Stimulated activated CD4-positive, alpha-beta T cell treated with anti-CD3 and anti-CD28 coated beads, Interleukin-12 subunit alpha, Interleukin-12 subunit beta, amount 100 ng/mL, for 24 hours (primary cell): Measurements from ENCODE around the gene LRP3.

ENCODE experiments used
- DNase-seq, 2 experiments: peaks; one replicate each; pipeline ENCODE4 v3.0.0-alpha.2; 2020; ENCODE audit warnings: low read depth in 2 of 2

LRP3 gene

DNA sequence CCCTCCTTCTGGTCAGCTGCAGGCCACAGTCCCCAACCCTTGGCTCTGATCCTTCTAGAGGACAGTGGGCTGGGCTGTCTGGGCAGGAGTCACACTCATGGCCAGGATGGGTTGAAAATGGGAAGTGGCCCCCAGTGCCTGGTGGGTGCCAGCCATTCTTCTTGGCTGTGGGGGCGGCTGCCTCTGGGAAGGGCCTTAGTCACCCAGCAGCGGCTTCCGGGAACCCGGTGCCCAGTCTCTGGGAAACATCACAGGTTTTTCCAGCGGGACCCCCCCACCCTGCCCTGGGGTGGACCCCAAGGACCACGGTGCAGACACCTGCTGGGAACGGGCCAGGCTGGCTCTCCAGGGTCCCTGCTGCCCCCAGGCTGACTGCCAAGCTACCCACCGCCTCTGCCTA lies 58.8 kb downstream of the LRP3 start:
- no peak for DNase-seq

DNA sequence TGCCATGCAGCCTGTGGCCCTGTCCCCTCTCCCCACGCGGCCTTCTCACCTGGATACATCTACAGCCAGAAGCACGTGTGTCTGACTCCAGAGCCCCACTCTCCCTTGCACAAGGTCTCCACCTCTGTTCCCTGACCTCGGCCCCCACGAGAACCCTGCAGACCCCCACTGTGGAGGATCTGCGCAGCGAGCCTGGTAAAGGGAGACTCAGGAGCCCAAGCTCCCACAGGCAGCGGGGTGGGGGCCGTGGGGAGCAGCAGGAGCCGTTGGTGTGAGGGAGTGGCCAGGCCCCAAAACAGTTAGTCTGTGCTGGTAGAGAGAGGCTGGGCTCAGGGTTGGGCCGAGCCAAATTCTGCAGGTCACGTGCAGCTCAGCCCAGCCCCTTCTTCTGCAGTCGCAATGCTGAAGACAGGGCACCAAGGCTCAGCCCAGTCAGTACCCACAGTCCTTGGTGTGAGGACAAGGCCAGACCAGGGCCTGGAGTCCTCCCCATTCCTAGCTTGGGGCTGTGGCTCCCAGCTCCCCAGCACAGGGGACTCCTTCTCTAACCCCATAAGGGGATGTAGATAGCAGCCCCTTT lies 60.2 kb downstream of the LRP3 start:
- DNase-seq = no peak

DNA sequence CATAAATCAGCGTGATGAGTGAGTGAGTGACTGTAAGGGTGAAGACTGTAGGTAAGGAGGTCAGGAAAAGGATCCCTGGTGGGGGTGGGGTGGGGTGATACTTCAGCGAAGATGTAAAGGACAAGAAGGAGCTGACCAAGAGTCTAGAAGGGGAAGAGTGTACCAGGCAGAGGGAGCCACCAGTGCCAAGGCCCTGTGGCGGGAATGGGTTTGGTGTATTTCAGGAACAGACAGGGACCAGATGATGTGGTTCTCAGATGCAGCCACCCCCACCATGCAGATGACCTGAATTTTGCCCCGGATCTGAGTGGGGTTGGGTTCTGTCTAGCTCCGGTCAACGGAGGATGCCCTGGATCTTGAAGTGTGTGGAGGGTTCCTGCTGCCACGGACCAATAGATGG lies 61.7 kb downstream of the LRP3 start:
- DNase-seq = no peak

DNA sequence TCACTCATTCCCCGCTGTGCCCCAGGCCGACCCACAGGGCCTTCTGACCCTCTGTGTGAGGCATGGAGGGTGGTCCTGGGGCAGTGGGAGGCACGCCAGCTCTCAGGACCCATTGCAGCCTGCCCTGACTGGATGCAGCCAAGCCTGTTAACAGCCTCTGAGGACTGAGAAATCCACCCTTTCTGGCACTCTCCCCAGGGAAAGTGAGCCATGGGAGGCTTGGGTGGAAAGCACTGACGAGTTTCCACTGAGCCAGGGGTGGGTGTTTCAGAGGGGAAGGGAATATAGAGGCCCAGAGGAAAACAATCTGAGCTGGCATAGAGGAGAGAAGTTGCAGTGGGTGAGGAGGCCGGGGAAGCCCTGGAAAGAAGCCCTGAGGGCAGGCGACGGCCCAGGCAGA lies 62.1 kb downstream of the LRP3 start:
- DNase-seq = no peak

DNA sequence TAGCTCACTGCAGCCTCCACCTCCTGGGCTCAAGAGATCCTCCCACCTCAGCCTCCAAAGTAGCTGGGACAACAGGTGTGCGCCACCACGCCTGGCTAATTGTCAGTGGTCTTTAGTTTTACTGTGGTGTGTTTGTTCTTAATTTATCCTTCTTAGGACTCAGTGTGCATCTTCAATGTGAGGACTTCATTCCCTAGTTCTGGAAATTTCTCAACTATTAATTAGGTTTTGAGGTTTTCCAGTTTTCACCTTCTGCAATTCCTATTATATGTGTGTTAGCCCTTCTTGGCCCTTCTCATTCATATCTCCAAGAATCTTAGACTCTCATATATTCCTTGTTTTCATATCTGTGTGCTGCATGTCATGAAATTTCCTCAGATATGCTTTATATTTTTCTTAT lies 63.7 kb downstream of the LRP3 start:
- no peak for DNase-seq
